Ascending aorta (tissue), 2 donors: ENCODE measurements around the gene PDK2. TPM values are rescaled to one million over a fixed set of nuclear protein-coding genes. Genes with fewer than 3 reads are reported as not detected.

Experiments used
- DNase-seq, 2 donors: peaks; one replicate each; pipeline ENCODE4 v3.0.0-alpha.2; 2019; ENCODE audit warnings: low spot score in 2 of 2
- H3K27ac ChIP-seq, 2 donors: fragments of 200-600 bp; sonication (generic); one replicate each; pipeline ENCODE4 v1.5.1; 2016 to 2017; ENCODE audit warnings: mild to moderate bottlenecking in 1 of 2
- H3K27me3 ChIP-seq: fragments of 200-600 bp; sonication (generic); one replicate; pipeline ENCODE4 v1.5.1; 2017
- H3K36me3 ChIP-seq, 2 donors: fragments of 200-600 bp; sonication (generic); one replicate each; pipeline ENCODE4 v1.5.1; 2016
- H3K4me1 ChIP-seq, 2 donors: fragments of 200-600 bp; sonication (generic); one replicate each; pipeline ENCODE4 v1.5.1; 2016 to 2017; ENCODE audit warnings: mild to moderate bottlenecking in 1 of 2
- H3K4me3 ChIP-seq, 2 donors: fragments of 200-600 bp; sonication (generic); one replicate each; pipeline ENCODE4 v1.5.1; 2016 to 2017; ENCODE audit warnings: mild to moderate bottlenecking in 1 of 2
- H3K9me3 ChIP-seq, 2 donors: fragments of 200-600 bp; sonication (generic); one replicate each; pipeline ENCODE4 v1.5.1; 2016
- CTCF ChIP-seq, 3 experiments: fragments of 200-600 bp in 2 of 3; fragments of 450-650 bp in 1 of 3; sonication (generic) in 2 of 3; IDR thresholded peaks; one replicate each; pipeline ENCODE4 v1.5.1; 2016 to 2019; ENCODE audit warnings: antibody characterized with exemption in 3 of 3, mild to moderate bottlenecking in 1 of 3, moderate library complexity in 1 of 3
- intact Hi-C: fragments of 100-400 bp; cut with DNase I; formaldehyde crosslinking; loops from one replicate; pipeline ENCODE4 v1.15.1; 2023
- total RNA-seq: library from RNA; depleted of rRNA; stranded (reverse); fragments of >200 nt; gene quantifications from one replicate; pipeline ENCODE4 v1.1.0, GENCODE V29; 2016

PDK2 gene
- total RNA-seq, 1 donor from 2014 or later, result 73.5 TPM

- intact Hi-C loops, result loop anchor here (5.0 kb wide), 3 partner anchors 33 to 52 kb away; partner anchors contain the start of gene PDK2
- no peak for TF ChIP-seq CTCF (IDR thresholded peaks at IDR 0.05)
- peak overlapping the region in 1 of 2 donors; percentile 73 for H3K4me3 ChIP-seq
- DNase-seq, result no peak
- H3K27ac ChIP-seq, result peak overlapping the region; percentile 89 to 93
- no peaks in the 10 kb centered on the region for H3K9me3 ChIP-seq
- no peaks in the 10 kb centered on the region for H3K27me3 ChIP-seq
- H3K4me1 ChIP-seq, result peaks cover 21 to 30% of the 10 kb centered on the region in 2 donors
- peaks cover 47% of the 10 kb centered on the region in 2 donors for H3K36me3 ChIP-seq
These were observed 50.5 kb downstream of the PDK2 start for GRCh38 chr17:50145532-50146229.

- peak overlapping the region; percentile 73 to 76 for H3K4me3 ChIP-seq
- H3K9me3 ChIP-seq, result no peaks in the 10 kb centered on the region
- H3K4me1 ChIP-seq, result peaks cover 21 to 30% of the 10 kb centered on the region in 2 donors
- intact Hi-C loops, result loop anchor here (5.0 kb wide), 3 partner anchors 34 to 51 kb away; partner anchors contain the start of gene PDK2
- TF ChIP-seq CTCF (IDR thresholded peaks at IDR 0.05), result no peak
- H3K27ac ChIP-seq, result peak overlapping the region; percentile 89 to 93
- peaks cover 40% of the 10 kb centered on the region in 2 donors for H3K36me3 ChIP-seq
- no peaks in the 10 kb centered on the region for H3K27me3 ChIP-seq
- DNase-seq, result no peak
These were observed 51.2 kb downstream of the PDK2 start for GRCh38 chr17:50146230-50146926.

GRCh38 chr17:50146927-50147665 lies 51.9 kb downstream of the PDK2 start:
- TF ChIP-seq CTCF (IDR thresholded peaks at IDR 0.05), result no peak
- Histone ChIP-seq H3K9me3 (no peaks in the 10 kb centered on the region), H3K36me3 (peaks cover 33% of the 10 kb centered on the region in 2 donors), H3K27ac (peak overlapping the region; percentile 89 to 93), H3K4me3 (peak overlapping the region; percentile 73 to 76), H3K27me3 (no peaks in the 10 kb centered on the region), H3K4me1 (peaks cover 21 to 30% of the 10 kb centered on the region in 2 donors)
- intact Hi-C loops, result loop anchor here (5.0 kb wide), 3 partner anchors 35 to 50 kb away; partner anchors contain the start of gene PDK2
- DNase-seq, result peak in 1 of 2 donors; percentile 75

- TF ChIP-seq CTCF (IDR thresholded peaks at IDR 0.05), result no peak
- intact Hi-C loops, result loop anchor here (5.0 kb wide), 3 partner anchors 36 to 51 kb away; partner anchors contain the start of gene PDK2
- peak overlapping the region; percentile 89 to 93 for H3K27ac ChIP-seq
These were observed 52.7 kb downstream of the PDK2 start for GRCh38 chr17:50147841-50148225.

More at GRCh38 chr17:50147841-50148225, 52.7 kb downstream of the PDK2 start:
- H3K4me3 ChIP-seq, result peak overlapping the region; percentile 73 to 76
- peak in 1 of 2 donors; percentile 78 for DNase-seq
- H3K4me1 ChIP-seq, result peaks cover 27 to 38% of the 10 kb centered on the region in 2 donors
- no peaks in the 10 kb centered on the region for H3K27me3 ChIP-seq
- H3K9me3 ChIP-seq, result no peaks in the 10 kb centered on the region
- H3K36me3 ChIP-seq, result peaks cover 25 to 27% of the 10 kb centered on the region in 2 donors
